Measurements from ENCODE around the gene ZNF385B.

ZNF385B gene

GRCh38 chr2:179622112-179622511, 239.3 kb downstream of the ZNF385B start:
- no peak for TF ChIP-seq ZBTB7A (IDR thresholded peaks at IDR 0.05; ENCODE audit: low read depth)
- TF ChIP-seq TEAD4 (IDR thresholded peaks at IDR 0.05): no peak
- TF ChIP-seq CREB1 (IDR thresholded peaks at IDR 0.05; ENCODE audit: low read depth): no peak
- TF ChIP-seq EP300 (IDR thresholded peaks at IDR 0.05; ENCODE audit: borderline replicate concordance): no peak
- TF ChIP-seq YY1 (IDR thresholded peaks at IDR 0.05; ENCODE audit: low read depth): no peak
- TF ChIP-seq REST (IDR thresholded peaks at IDR 0.05; ENCODE audit: low read depth): no peak
- TF ChIP-seq FOXM1 (IDR thresholded peaks at IDR 0.05; ENCODE audit: borderline replicate concordance, low read depth): no peak
- no peak for TF ChIP-seq CEBPB (IDR thresholded peaks at IDR 0.05)

- no peak for TF ChIP-seq ZBTB7A (IDR thresholded peaks at IDR 0.05; ENCODE audit: low read depth)
- no peak for TF ChIP-seq EP300 (IDR thresholded peaks at IDR 0.05; ENCODE audit: borderline replicate concordance)
Observed at GRCh38 chr2:179619947-179620467, 241.4 kb downstream of the ZNF385B start.

- TF ChIP-seq EP300 (IDR thresholded peaks at IDR 0.05; ENCODE audit: borderline replicate concordance) (no peak), RAD21 (IDR thresholded peaks at IDR 0.05; ENCODE audit: low read depth) (no peak), CEBPB (IDR thresholded peaks at IDR 0.05) (no peak), TCF12 (IDR thresholded peaks at IDR 0.05; ENCODE audit: low read depth) (no peak), NFIC (IDR thresholded peaks at IDR 0.05) (no peak), TEAD4 (IDR thresholded peaks at IDR 0.05) (no peak), CREB1 (IDR thresholded peaks at IDR 0.05; ENCODE audit: low read depth) (no peak), YY1 (IDR thresholded peaks at IDR 0.05; ENCODE audit: low read depth) (no peak), MAX (IDR thresholded peaks at IDR 0.05) (no peak)
Observed at GRCh38 chr2:179614121-179614520, 247.3 kb downstream of the ZNF385B start.

GRCh38 chr2:179613701-179614100, 247.7 kb downstream of the ZNF385B start:
- TF ChIP-seq EP300 (IDR thresholded peaks at IDR 0.05; ENCODE audit: borderline replicate concordance) (no peak), USF1 (IDR thresholded peaks at IDR 0.05) (no peak), YY1 (IDR thresholded peaks at IDR 0.05; ENCODE audit: low read depth) (no peak), FOXM1 (IDR thresholded peaks at IDR 0.05; ENCODE audit: borderline replicate concordance, low read depth) (no peak), CREB1 (IDR thresholded peaks at IDR 0.05; ENCODE audit: low read depth) (no peak), RAD21 (IDR thresholded peaks at IDR 0.05; ENCODE audit: low read depth) (no peak), TCF12 (IDR thresholded peaks at IDR 0.05; ENCODE audit: low read depth) (no peak), REST (IDR thresholded peaks at IDR 0.05; ENCODE audit: low read depth) (no peak), EGR1 (IDR thresholded peaks at IDR 0.05) (no peak), CEBPB (IDR thresholded peaks at IDR 0.05) (no peak), NFIC (IDR thresholded peaks at IDR 0.05) (no peak), MAX (IDR thresholded peaks at IDR 0.05) (no peak), TEAD4 (IDR thresholded peaks at IDR 0.05) (no peak), ZBTB7A (IDR thresholded peaks at IDR 0.05; ENCODE audit: low read depth) (no peak), TAF1 (IDR thresholded peaks at IDR 0.05; ENCODE audit: low read depth) (no peak)

- TF ChIP-seq USF1 (IDR thresholded peaks at IDR 0.05) (no peak), RAD21 (IDR thresholded peaks at IDR 0.05; ENCODE audit: low read depth) (no peak)
Observed at GRCh38 chr2:179613299-179613651, 248.1 kb downstream of the ZNF385B start.

GRCh38 chr2:179612591-179613298, 248.7 kb downstream of the ZNF385B start:
- TF ChIP-seq USF1 (IDR thresholded peaks at IDR 0.05) (no peak), EP300 (IDR thresholded peaks at IDR 0.05; ENCODE audit: borderline replicate concordance) (no peak), TCF12 (IDR thresholded peaks at IDR 0.05; ENCODE audit: low read depth) (no peak), REST (IDR thresholded peaks at IDR 0.05; ENCODE audit: low read depth) (no peak), YY1 (IDR thresholded peaks at IDR 0.05; ENCODE audit: low read depth) (no peak), FOXM1 (IDR thresholded peaks at IDR 0.05; ENCODE audit: borderline replicate concordance, low read depth) (no peak), TAF1 (IDR thresholded peaks at IDR 0.05; ENCODE audit: low read depth) (no peak), EGR1 (IDR thresholded peaks at IDR 0.05) (no peak), MAX (IDR thresholded peaks at IDR 0.05) (no peak), CEBPB (IDR thresholded peaks at IDR 0.05) (no peak)

Data from Ishikawa (cell line).